HepG2 (cell line): ENCODE measurements around the gene BMPR1B. TPM values are rescaled to one million over a fixed set of nuclear protein-coding genes. Genes with fewer than 3 reads are reported as not detected.

Experiments
- polyA plus RNA-seq, 8 experiments: library from polyadenylated mRNA; depleted of rRNA in 3 of 8; stranded (reverse) in 7 of 8; unstranded in 1 of 8; fragments of >200 nt; fragmentation: Illumina TruSeq in 4 of 8; extraction: Trizol in 4 of 8; gene quantifications; 2 replicates each; pipeline versions ENCODE4 v1.2.1 to v1.2.3, GENCODE V29; 2011 to 2016; ENCODE audit warnings: low read depth in 4 of 8, missing spikeins in 1 of 8, mixed read lengths in 1 of 8; ENCODE audit not compliant: insufficient read depth in 1 of 8
- total RNA-seq, 5 experiments: library from RNA; depleted of rRNA; stranded (reverse); fragments of >200 nt; fragmentation: Illumina TruSeq; extraction: Trizol; gene quantifications; 2 replicates each; pipeline ENCODE4 v1.2.3, GENCODE V29; 2016; ENCODE audit warnings: low read depth in 1 of 5
- TF ChIP-seq, protein P1 (sequence below): sonication (generic); formaldehyde crosslinking; IDR thresholded peaks from 2 replicates; pipeline ENCODE4 v1.5.0; 2020; ENCODE audit warnings: mild to moderate bottlenecking, missing genetic modification reagents, borderline replicate concordance
- TF ChIP-seq, protein P2 (sequence below): sonication (generic); formaldehyde crosslinking; IDR thresholded peaks from 2 replicates; pipeline ENCODE4 v1.4.0; 2020; ENCODE audit warnings: mild to moderate bottlenecking, missing genetic modification reagents

Gene BMPR1B
- total and polyA plus RNA-seq, 2 of the 13 experiments (the other 11 are each of a cell fraction or from before 2014, with no cell fraction given), result 0.07 TPM; not detected in 1

DNA sequence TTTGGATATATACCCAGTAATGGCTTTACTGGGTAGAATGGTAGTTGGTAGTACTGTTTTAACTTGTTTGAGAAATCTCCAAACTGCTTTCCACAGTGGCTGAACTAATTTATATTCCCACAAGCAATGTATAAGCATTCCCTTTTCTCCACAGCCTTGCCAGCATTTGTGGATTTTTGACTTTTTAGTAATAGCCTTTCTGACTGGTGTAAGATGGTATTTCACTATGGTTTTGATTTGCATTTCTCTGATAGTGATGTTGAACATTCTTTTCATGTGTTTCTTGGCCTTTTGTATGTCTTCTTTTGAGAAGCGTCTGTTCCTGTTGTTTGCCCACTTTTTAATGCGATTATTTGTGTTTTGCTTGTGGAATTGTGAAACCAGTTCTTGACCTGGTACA lies 290.5 kb downstream of the BMPR1B start (continued):
- TF ChIP-seq, protein P1, sequence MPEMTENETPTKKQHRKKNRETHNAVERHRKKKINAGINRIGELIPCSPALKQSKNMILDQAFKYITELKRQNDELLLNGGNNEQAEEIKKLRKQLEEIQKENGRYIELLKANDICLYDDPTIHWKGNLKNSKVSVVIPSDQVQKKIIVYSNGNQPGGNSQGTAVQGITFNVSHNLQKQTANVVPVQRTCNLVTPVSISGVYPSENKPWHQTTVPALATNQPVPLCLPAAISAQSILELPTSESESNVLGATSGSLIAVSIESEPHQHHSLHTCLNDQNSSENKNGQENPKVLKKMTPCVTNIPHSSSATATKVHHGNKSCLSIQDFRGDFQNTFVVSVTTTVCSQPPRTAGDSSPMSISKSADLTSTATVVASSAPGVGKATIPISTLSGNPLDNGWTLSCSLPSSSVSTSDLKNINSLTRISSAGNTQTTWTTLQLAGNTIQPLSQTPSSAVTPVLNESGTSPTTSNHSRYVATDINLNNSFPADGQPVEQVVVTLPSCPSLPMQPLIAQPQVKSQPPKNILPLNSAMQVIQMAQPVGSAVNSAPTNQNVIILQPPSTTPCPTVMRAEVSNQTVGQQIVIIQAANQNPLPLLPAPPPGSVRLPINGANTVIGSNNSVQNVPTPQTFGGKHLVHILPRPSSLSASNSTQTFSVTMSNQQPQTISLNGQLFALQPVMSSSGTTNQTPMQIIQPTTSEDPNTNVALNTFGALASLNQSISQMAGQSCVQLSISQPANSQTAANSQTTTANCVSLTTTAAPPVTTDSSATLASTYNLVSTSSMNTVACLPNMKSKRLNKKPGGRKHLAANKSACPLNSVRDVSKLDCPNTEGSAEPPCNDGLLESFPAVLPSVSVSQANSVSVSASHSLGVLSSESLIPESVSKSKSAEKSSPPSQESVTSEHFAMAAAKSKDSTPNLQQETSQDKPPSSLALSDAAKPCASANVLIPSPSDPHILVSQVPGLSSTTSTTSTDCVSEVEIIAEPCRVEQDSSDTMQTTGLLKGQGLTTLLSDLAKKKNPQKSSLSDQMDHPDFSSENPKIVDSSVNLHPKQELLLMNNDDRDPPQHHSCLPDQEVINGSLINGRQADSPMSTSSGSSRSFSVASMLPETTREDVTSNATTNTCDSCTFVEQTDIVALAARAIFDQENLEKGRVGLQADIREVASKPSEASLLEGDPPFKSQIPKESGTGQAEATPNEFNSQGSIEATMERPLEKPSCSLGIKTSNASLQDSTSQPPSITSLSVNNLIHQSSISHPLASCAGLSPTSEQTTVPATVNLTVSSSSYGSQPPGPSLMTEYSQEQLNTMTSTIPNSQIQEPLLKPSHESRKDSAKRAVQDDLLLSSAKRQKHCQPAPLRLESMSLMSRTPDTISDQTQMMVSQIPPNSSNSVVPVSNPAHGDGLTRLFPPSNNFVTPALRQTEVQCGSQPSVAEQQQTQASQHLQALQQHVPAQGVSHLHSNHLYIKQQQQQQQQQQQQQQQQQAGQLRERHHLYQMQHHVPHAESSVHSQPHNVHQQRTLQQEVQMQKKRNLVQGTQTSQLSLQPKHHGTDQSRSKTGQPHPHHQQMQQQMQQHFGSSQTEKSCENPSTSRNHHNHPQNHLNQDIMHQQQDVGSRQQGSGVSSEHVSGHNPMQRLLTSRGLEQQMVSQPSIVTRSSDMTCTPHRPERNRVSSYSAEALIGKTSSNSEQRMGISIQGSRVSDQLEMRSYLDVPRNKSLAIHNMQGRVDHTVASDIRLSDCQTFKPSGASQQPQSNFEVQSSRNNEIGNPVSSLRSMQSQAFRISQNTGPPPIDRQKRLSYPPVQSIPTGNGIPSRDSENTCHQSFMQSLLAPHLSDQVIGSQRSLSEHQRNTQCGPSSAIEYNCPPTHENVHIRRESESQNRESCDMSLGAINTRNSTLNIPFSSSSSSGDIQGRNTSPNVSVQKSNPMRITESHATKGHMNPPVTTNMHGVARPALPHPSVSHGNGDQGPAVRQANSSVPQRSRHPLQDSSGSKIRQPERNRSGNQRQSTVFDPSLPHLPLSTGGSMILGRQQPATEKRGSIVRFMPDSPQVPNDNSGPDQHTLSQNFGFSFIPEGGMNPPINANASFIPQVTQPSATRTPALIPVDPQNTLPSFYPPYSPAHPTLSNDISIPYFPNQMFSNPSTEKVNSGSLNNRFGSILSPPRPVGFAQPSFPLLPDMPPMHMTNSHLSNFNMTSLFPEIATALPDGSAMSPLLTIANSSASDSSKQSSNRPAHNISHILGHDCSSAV (CRISPR knock-in tag), result no peak
- TF ChIP-seq, protein P2, sequence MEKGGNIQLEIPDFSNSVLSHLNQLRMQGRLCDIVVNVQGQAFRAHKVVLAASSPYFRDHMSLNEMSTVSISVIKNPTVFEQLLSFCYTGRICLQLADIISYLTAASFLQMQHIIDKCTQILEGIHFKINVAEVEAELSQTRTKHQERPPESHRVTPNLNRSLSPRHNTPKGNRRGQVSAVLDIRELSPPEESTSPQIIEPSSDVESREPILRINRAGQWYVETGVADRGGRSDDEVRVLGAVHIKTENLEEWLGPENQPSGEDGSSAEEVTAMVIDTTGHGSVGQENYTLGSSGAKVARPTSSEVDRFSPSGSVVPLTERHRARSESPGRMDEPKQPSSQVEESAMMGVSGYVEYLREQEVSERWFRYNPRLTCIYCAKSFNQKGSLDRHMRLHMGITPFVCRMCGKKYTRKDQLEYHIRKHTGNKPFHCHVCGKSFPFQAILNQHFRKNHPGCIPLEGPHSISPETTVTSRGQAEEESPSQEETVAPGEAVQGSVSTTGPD (CRISPR knock-in tag), result no peak
- TF ChIP-seq, all 625 proteins: peak for 0
